GM21528 (cell line): Measurements from ENCODE around the gene ZNF221.
"Not testable (repeated sequence)": the region's sequence is repeated elsewhere in the genome, so short reads cannot be mapped to it uniquely, and the experiment has no call there.

Experiments used
- ATAC-seq: cut with Tn5 transposase; IDR thresholded peaks from one replicate; pipeline ENCODE4 v1.9.1; 2021; ENCODE audit warnings: mild to moderate bottlenecking, moderate library complexity; ENCODE audit not compliant: unreplicated experiment, low FRiP score

Gene ZNF221

DNA sequence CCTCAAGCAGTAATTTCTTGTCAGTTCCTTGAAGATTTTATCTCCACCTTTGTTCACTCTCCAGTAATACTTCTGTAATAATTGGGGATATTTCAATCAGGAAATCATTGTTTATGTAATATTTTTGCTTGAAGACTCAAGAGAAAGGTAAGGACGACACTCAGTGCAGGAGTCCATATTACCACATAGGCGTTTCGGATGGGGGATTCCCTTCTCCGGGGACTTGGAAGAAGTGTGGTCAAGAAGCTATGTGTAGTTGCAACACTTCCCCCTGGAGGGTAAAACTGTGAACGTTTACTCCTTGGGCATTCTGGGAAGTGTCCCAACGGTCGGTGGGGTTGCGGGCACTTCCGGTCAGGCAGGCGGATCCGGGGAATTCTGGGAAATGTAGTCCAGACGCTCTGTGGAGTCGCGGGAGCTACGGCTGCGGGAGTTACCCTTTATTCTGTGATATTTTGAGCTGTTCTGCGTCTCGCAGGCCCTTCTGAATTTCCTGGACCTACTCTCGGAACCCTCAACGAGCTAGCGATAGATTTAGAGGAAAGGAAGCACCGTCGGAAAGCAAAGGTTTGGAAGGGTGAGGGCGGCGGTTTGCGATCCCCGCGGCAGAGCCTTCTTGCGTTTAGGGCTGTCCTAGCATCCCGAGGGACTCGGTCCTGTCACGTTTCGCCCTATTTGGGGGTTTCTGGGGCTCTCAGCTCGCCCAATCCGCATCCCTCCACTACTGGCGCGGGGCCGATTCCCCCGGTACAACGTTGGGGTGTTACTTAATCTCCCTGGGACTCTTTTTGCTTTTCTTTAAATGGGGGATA is at the start of gene ZNF221:
TSS of gene ZNF221 (plus strand) at position 395 of the 812 bp plus-strand sequence. CDS start 11,499 bp downstream, outside the sequence.
- peak; percentile 88 for ATAC-seq

DNA sequence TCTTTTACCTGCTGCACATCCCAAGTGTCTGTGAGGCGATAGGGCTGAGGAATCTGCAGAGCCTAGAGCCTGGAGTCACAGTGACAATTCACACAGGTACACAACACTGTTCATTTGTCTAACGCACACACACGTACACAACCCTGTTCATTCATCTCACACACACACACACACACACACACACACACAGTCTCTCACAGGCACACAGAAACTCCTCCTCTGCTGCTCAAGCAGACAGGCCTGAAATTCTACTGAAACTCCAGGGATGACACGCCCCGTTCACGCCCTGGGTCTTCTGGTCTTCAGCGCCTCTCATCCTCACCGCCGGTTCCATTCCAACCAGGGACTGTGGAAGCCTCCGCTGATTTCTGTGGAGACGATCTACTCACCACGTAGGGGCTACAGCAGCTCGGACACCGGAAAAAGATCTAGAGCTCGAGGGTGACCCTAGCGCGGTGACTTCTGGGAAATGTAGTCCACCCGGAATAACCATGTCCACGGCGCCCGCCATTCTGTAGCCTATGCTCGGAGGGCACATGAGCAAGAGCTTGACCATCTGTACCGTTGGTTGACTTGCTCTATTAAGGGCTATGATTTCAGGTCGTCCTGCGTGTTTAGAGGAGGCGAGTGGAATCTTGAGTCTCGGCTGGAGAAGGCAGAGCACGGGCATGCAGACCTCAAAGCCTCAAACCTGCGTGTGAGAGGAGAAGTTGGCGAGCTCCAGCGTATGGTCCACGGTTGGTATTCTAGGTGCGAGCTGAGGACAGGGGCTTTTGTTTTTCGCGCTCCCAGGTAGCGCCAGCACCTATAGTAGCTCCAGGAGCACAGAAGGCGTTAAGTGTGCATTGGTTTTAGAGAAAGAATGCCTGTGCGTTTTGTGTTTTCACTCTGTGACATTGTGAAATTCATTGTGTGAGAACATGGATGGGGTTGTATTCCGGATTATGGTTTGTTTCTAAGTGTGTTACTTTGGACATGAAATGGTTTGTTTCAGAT is 49.3 kb upstream of the ZNF221 start:
- ATAC-seq = no peak

DNA sequence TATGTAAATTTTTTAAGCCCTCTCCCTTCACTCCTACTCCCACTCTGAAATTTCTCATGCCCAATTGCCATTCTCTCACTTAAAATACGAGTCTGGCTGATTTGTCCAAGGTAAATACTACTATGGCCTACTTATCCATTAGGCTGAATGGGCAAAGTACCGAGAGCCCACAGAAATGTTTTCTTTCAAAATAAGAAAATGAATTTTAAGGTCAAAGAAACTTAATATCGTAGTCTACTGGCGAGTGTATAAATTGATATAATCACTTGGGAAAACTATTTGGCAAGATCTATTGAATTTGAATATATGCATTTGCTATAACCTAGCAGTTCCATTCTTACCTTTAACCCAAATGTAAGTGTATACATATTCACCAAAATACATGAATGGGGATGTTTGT is 48.6 kb upstream of the ZNF221 start:
- ATAC-seq = no peak

DNA sequence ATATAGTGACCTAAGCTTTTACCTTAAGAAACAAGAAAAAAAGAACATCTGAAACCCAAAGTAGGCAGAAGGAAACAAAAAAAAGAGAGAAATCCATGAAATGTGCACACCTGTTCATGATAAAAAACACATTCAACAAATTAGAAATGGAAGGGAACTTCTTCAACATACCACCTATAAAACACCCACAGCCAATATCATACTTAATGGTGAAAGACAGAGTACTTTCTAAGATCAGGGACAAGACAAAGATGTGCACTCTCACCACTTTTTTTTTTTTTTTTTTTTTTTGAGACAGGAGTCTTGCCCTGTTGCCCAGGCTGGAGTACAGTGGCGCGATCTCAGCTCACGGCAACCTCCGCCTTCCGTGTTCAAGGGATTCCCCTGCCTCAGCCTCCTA is 45.1 kb upstream of the ZNF221 start:
- no peak for ATAC-seq

DNA sequence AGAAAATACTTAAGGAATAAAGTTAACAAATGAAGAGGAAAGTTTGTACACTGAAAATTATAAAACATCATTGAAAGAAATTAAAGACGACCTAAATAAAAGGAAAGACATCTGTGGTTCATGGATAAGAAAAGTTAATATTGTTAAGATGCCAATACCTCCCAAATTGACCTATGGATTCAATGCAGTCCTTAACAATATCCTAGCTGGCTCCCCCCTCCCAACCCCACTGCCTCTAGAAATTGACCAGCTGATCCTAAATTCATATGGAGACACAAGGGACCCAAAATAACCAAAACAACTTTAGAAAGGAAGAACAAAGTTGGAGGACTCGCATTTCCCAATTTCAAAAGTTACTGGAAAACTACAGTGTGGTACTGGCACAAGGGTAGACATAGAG is 44.3 kb upstream of the ZNF221 start:
- no peak for ATAC-seq

DNA sequence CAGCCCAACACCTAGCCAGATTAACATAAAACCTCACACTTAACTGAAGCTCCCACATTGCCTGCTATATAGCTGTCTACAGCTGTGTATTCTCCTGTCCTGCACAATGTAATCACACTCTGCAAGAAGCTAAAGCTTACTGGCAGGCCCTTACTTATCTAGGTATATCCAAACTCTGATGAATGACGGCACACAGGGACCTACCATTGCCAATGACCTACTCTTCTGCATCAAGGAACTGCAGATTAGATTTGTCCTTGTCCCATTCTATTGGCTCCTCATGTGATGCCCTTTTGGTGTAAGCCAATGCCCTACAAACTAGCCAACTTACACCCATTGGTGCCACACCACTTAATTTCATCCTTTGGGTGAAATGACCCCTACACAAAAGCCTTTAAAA is 42.4 kb upstream of the ZNF221 start:
- no peak for ATAC-seq

DNA sequence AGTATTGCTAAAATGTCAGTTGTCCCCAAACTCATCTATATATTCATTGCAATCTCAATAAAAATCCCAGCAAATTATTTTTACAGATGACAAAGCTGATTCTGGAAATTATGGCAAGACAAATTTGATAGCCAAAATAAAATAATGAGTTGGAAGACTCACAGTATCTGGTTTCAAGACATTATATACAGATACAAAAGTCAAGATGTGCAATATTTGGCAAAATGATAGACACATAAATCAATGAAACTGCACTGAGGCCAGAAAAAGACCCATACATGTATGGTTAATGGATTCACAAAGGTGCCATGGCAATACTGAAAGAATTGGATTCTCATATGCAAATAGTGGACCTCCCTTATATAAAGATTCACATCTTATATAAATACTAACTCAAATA is 40.1 kb upstream of the ZNF221 start:
- ATAC-seq = no peak

DNA sequence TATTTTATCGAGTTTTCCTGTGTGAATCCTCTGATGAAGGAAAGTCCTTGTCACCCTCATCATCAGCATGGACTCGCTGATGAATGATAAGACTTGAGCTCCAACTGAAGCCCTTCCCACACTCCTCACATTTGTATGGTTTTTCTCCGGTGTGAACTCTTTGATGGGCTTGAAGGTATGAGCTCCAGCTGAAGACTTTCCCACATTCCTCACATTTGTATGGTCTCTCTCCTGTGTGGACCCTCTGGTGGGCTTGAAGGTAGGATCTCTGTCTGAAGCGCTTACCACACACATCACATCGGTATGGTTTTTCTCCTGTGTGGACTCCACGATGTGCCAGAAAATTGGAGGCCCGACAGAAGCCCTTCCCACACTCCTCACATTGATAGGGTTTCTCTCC is 37.6 kb upstream of the ZNF221 start:
- ATAC-seq = no peak

DNA sequence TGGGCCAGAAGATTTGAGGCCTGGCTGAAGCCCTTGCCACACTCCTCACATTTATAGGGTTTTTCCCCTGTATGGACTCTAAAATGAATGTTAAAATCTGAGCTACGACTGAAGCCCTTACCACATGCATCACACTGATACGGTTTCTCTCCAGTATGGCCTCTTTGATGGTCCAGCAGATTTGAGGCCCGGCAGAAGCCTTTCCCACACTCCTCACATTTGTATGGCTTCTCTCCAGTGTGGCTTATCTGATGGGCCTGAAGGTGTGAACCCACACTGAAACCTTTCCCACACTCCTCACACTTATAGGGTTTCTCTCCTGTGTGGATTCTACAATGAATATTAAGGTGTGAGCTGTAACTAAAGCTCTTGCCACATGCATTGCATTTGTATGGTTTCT is 37.0 kb upstream of the ZNF221 start:
- ATAC-seq = no peak

DNA sequence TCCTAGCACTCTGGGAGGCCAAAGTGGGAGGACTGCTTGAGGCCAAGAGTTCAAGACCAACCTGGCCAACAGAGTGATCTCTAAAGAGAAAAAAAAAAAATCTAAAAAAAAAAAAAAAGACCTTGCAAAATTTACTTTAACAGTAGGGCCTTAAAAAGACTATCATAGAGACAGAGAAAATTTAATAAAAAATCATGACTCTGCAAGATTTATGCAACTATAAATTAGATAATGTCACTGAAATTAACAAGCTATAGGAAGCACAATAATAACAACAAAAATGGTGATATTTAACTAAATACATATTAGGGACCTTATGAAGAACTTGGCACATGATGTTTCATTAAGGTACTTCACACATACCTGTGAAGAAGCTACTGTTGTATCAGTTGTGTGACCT is 27.2 kb upstream of the ZNF221 start:
- ATAC-seq = no peak

DNA sequence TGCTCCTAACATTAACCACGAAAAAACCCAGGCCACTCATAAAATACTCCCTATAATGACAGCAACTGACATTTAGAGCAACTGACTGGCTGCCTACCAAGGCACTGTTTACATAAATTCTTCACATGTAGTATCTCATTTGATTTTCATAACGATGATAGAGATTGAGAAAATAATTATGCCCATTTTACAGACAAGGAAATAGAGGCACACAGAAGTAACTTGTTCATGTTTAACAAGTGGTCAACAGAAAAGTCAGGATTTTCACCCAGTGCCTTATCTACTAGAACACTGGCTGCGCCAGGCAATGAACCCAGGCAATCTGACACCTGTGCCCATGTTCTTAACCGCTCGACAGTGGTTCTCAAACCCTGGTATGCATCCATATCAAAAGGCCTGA is 22.2 kb upstream of the ZNF221 start:
- no peak for ATAC-seq

DNA sequence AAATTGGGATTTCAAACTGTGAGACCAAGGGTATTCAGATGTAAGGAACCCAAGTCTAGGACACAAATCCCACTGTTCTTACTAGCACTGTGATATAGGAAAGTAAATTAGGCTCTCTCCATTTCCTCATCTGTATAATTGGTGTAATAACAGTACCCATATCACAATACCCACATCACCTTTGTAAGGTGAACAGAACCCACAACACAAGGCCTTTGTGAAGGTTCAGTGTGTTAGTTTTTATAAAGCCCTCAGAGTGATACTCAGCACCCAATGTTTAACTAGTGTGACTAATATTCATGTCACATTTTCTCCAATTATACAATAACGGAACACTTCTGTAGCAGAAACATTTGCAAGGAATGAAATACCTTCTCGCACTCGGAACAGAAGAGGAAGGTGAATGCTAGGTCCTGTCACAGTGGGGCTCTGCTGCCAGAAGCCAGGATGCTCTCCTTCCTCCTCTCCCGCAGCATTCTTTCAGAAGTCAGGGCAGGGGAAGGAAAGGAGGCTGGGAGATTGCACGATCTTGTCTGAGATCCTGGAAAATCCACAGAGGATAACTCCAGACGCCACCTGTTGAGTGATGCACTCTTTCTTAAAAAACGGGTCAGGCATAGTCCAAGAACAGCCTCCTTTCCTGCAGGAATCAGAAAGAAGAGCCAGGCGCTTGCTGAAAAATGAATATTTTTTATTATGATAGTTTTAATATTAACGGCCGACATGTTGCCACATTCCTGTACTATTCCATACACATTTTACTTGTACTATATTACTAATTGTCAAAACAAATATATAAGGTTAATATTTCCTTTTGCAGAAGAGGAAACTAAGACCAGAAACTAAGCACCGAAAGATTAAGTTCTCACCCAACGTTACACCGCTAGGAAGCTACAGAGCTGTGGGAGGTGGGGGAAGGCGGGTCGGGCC is 16.7 kb upstream of the ZNF221 start:
- ATAC-seq = no peak

DNA sequence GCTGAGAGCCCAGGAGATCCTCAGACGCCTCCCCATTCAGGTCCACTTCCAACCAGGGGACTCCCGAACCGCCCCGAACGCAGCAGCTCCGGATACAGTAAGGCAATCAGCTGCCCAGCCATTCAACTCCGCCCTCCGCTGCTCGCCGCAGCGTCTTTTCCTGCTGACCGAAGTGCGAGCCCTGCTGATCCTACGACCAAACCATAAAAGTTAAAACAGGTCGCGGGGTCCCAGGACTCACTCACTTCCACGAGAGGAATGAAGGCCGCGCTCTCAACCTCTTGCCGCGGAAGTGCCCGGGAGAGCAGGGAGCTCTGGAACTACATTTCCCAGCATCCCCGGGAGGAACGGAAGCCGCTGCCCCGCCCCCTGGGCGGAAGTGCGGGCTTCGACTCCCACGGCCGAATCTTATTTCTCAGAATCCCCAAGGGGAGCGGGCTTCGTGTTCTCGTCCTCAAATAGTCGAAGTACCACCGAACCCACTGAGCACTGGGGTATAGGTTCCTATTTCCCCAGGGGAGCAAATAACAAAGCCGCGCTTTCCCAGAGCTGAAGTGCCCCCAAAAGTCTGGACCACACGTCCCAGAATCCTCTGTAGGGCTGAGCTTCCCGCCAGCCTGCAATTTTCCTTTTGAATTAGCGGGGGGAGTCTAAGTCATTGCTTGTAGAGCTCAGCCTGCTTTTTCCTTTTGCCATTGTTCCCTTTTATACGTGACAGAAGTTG is 15.9 kb upstream of the ZNF221 start, which contains the start of gene ZNF45:
TSS of gene ZNF45 (minus strand) at position 298 of the 724 bp plus-strand sequence. CDS start 13,097 bp downstream, outside the sequence.
- peak; percentile 83 for ATAC-seq

DNA sequence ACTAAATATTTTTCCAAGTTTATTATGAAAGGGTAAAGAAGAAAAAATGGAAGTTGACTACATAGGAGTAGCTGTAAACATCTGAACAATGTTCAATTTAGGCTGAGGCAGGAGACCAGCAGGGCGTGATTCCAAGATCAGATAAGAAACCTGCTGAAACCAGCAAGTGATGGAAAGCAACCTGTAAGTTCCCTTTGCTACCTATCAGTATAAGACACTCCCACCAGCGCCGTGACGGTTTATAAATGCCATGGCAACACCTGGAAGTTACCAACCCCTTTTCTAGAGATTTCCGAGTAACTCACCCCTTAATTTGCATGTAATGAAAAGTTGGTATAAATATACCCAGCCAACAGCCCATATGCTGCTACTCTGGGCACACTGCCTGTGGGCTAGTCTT is 14.8 kb upstream of the ZNF221 start:
- no peak for ATAC-seq

DNA sequence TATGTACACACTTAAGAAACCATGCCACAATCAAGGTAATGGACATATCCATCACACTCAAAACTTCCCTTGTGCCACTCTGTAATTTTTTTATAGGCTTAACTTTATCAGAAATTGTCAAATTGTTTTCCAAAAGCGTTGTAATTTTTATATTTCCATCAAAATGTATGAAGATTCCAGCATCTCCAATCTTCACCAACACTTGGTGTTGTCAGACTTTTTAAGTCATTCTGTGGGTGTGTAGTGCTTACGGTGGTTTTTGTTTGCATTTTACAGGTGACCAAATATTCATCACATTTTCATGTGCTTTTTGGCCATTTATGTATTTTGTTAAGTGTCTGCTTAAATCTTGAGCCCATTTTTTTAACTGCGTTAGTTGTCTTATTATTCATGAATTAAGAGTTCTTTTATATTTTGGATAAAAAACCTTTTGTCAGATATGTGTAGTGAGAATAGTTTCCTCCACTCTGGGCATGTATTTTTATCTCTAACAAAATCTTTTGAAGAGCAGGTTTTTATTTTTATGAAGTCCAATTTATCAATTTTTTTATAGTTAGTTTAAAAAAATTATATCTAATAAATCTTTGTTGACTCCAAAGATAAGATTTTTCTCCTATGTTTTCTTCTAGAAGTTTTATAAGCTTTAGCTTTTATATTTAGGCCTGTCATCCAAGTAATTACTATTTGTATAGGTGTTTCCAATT is 11.3 kb upstream of the ZNF221 start:
- no peak for ATAC-seq

DNA sequence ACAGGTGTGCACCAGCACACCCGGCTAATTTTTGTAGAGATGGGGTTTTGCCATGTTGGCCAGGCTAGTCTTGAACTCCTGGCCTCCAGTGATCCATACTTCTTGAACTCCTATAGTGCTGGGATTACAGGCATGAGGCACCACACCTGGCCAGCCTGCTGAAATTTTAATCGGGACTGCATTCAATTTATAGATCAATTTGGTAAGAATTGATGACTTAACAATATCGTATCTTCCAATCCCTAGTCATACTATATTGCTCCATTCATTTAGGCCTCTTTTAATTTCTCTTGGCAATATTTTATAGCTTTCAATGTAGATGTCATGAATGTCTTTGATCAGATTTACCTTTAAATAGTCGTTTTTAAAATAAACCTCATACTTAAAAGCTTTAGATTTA is 10.3 kb upstream of the ZNF221 start:
- ATAC-seq = no peak

DNA sequence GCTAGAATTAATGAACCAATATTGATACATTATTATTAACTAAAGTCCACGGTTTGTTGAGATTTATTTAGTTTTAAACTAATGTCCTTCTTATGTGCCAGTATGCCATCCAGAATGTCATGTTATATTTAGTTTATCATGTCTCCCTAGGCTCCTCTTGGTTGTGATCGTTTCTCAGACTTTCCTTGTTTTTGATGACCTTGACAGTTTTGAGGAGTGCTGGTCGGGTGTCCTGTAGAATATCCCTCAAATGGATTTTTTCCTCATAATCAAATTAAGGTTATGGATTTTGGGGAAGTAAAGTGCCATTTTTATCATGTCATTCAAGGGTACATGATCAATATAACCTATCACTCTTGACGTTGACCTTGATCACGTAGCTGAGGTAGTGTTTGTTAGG is 9.8 kb upstream of the ZNF221 start:
- ATAC-seq = no peak

DNA sequence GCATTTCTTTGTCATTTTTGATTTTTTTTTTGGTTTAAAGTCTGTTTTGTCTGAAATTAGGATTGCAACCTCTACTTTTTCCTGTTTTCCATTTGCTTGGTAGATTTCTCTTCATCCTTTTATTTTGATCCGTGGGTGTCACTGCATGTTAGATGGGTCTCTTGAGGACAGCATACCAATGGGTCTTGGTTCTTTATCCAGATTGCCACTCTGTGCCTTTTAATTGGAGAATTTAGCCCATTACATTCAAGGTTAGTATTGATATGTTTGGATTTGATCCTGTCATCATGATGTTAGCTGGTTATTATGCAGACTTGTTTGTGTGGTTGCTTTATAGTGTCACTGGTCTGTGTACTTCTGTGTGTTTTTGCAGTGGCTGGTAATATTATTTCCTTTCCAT is 3.6 kb upstream of the ZNF221 start:
- not testable (repeated sequence) for ATAC-seq

DNA sequence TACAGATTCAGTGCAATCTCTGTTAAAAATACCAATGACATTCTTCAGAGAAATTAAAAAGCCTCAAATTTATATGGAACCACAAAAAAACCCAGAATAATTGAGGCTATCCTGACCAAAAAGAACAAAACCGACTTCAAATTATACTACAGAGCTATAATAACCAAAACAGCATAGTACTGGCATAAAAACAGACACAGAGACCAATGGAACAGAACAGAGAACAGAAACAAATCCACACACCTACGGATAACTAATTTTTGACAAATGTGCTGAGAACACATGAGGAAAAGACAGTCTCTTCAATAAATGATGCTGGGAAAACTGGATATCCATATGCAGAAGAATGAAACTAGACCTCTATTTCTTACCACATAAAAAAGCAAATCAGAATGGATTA is 1.2 kb upstream of the ZNF221 start:
- not testable (repeated sequence) for ATAC-seq
